Activated CD8-positive, alpha-beta memory T cell treated with anti-CD3 and anti-CD28 coated beads, Interleukin-2, amount 50 U/mL, for 48 hours (primary cell): ENCODE results near the gene ANKRD28.
"Not testable (repeated sequence)": the region's sequence is repeated elsewhere in the genome, so short reads cannot be mapped to it uniquely, and the experiment has no call there.

Experiments used
- DNase-seq: peaks from one replicate; pipeline ENCODE4 v3.0.0-alpha.2; 2020

Gene ANKRD28

DNA sequence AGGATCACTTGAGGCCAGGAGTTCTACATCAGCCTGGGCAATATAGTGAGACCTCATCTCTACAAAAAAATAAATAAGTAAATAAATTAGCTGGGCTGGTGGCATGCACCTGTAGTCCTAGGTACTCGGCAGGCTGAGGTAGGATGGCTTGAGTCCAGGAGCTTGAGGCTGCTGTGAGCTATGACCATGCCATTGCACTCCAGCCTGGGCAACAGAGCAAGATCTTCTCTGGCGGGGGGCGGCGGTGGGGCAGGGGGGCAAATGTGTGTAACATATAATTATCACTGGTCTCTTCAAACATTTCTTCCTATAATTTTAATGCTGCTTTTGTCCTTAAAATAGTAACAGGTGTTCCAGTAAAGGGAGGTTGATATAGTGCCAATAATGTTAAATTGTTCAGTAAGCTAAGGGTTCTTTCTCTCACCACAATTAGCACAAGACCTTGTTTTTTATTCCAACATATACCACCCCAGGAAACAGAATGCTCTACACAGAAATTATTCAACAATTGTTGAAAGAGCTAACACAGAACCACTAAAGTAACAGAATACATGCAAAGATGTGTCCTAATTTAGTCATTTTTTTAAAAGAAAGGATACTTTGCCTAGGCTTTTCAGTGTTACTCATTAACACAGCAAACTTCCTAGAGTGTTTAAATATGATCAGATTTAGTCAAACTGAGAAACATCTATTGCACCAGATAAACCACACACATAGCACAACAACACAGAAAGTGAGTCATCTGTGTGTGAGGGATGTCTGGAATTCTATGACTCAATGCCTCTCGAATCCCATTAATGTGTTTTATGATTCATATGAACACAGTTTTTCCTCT is 29.1 kb downstream of the ANKRD28 start:
- no peak for DNase-seq

DNA sequence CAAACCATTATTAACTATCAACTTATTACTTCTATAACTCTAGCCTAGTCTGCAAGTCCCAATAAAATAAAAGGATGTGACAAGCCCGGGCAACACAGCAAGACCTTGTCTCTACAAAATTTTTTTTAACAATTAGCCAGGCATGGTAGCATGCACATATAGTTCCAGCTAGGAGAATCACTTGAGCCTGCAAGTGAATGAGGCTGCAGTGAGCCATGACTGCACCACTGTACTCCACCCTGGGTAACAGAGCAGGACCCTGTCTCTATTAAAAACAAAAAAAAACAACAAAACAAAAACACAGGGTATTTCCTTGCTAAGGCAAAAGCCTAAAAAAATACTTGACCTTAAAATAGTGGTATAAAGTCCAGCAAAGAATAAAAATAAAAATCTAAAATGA is 31.4 kb downstream of the ANKRD28 start:
- no peak for DNase-seq

DNA sequence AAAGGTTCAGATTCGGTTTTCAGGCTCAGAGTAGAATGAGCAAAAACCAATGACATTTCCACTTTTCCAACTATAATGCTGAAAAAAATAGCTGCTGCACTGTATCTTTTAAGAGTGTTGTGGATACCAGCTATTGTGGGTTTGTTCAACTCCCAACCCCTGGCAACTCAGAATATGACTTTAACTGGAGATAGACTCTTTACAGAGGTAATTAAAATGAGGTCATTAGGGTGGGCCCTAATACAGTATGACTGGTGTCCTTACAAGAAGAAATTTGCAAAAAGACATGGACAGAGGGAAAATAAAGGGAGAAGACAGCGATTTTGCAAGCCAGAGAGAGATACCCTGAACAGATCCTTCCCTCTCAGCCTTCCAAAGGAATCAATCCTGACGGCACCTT is 39.5 kb downstream of the ANKRD28 start:
- DNase-seq: no peak

DNA sequence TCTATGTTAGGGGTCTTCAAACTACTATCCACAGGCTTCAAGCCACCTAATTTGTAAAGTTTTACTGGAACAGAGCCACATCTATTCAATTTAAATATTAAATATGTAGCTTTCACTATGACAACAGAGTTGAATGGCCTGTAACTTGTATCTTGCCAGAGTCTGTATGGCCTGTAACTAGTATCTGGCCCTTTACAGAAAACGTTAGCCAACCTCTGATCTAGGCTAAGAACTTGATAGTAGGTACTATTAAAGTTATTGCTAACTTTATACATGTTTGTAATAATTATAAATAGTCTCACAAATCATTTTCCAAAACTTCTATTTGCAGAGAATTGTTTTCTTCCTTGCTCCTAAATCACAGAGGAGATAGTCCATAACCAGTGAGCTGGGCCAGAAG is 40.0 kb downstream of the ANKRD28 start:
- no peak for DNase-seq

DNA sequence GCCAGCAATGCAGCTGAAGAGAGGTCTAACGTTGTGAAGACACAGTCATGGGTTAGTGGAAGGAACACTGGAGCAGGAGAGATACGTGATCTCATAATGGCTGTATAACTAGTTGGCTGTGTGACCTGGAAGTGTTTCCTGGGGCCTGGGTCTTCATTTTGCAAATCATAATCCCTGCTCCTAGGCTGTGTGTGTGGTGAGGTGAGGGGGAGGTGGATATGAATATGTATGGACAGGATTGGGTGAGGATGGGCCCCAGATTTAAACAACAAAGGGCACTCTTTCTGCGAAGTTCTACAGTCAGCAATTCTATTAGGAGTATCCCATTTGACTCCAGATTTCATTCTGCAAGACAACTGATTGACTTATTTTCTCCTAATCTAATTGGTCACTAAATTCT is 41.3 kb downstream of the ANKRD28 start:
- no peak for DNase-seq

DNA sequence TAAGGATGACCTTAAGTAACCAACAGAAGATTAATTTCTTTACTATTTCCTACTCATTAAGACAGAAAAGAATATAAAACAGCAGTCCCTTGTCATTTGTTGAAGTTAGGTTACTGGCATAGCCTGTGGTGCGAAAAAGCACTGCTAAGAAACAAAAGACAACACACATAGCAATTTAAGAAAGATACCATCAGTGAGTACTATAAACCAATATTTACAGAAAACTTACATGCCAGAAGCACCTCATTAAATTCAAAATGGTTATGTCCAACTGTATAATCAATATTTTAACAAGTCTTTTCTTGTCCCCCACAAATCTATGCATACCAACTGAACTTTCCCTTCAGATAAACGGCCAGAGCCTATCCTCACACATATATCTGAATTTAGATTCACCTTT is 42.0 kb downstream of the ANKRD28 start:
- no peak for DNase-seq

DNA sequence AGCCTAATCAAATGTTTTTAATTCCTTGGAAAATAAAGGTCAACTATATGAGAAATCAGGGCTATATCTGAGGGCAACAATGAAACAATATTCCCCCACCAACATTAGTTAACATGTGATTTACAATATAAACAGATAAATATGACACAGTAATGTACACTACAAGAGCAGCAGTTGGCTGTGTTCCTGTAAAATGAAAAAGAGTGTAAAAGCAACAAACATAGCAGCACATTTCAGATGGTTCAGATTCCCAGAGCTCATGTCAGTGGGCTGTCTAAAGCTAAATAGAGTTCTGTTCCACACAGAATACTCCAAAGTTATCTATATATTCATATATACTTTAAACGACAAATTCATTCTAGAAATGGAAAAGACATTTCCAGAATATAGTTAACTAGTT is 42.6 kb downstream of the ANKRD28 start:
- no peak for DNase-seq

DNA sequence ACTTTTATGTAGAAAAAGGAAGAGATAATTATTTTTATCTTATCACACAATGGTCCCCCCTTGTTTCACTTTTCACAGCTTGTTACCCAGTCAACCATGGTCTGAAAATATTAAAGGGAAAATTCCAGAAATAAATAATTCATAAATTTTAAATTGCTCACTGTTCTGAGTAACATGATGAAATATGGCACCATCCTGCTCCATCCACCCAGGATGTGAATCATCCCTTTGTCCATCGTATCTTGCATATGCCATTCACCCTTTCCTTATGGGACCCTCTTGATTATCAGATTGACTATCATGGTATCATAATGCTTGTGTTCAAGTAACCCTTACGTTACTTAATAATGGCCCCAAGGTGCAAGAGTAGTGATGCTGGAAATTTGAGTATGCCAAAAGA is 43.7 kb downstream of the ANKRD28 start:
- DNase-seq: no peak

DNA sequence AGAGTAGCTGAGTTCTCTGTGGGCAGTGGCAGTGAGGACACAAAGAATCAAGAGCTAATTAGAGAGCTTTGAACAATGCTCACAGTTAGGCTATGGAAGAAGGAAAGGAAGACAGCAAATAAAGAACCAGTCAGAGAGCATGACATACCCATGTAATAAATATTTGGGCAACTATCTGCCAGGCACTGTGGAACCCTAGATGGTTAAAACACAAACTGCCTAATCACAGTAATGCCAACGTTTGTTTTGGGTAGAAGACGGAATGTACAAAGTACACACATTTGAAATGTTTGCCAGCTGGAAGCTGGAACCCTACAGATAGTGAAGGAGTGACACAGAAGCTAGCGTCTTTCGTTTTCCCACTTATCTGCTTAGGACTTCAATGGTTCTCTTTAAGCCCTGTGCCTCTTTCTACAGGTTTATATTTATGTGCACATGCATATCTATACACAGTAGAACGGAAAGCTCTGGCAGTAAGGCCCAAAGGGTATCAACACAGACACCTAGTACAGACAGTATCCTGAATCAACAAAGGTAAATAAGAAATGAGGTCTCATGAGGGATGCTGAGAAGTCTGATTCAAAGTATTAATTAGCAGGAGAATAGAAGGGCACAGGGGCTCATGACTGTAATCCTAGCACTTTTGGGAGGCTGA is 44.6 kb downstream of the ANKRD28 start:
- DNase-seq: no peak

DNA sequence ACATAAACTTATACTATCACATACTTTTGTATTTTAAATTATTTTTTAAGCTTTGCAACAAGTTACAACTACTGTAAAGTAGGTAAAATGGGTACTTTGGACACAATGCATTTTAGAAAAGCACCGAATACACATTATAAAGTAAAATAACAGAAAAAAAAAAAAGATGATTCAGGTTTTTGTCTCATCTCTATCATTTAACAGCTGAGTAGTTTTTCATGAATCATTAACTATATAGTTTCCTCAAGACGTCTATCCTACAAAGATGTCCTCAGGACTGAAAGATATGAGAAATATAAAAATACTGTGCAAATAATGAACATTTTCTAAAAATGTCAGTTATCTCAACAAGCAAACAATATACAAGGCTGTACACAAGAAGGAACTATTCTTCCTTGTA is 46.9 kb downstream of the ANKRD28 start:
- no peak for DNase-seq

DNA sequence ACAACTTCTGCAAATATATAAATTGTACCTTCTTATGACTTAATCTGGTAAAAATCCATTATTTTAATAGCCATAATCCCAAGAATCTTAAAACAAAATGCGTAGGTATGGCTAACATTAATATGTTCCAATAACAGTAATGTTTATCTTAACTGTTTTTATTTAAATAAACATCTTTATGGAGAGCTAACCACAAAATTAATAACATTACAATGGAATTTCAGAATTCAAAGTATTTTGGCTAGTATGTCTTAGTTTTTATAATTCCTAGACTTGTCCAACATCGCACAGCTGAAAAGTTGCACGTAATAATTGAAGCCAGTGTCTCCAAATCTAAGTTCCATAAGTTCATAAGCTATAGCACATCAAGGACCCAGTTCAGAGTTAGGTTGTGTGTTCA is 47.6 kb downstream of the ANKRD28 start:
- no peak for DNase-seq

DNA sequence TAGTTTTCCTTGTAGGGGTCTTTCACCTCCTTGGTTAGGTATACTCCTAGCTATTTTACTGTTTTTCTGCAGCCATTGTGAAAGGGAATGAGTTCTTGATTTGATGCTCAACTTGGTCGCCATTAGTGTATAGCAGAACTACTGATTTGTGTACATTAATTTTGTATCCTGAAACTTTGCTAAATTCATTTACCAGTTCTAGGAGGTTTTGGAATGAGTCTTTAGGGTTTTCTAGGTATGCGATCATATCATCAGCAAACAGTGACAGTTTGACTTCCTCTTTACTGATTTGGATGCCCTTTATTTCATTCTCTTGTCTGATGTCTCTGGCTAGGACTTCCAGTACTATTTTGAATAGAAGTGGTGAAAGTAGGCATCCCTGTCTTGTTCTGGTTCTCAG is 51.9 kb downstream of the ANKRD28 start:
- DNase-seq: not testable (repeated sequence)

DNA sequence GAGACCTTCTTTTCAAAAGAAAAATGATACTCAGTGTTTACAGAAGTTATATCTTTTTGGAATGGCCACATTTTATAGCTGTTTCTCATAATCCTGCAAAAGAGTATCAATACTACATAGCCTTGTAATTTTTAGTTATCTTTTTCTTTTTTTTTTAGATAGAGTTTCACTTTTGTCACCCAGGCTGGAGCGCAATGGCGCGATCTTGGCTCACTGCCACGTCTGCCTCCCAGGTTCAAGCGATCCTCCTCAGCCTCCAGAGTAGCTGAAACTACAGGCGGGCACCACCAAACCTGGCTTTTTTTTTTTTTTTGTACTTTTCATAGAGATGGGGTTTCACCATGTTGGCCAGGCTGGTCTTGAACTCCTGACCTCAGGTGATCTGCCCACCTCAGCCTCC is 53.6 kb downstream of the ANKRD28 start:
- no peak for DNase-seq

DNA sequence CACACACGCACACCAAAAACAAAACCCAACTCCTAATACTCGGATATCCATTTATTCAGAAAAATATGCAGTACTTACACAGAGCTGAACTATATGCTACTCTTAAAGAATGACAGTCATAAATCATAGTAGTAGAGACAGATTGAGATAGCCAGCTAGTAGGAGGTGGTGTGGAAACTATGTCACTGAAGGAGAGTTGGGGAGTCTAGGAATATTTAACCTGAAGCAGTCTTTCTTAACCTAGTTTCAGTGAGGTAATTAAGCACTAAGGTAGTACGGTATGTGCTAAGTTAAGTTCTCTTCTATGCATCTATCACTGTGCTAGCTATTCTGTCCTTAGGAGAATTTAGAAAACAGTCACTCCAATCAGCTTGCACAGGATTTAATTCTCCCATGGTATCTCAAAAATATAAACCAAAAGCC is 54.2 kb downstream of the ANKRD28 start:
- DNase-seq: no peak

DNA sequence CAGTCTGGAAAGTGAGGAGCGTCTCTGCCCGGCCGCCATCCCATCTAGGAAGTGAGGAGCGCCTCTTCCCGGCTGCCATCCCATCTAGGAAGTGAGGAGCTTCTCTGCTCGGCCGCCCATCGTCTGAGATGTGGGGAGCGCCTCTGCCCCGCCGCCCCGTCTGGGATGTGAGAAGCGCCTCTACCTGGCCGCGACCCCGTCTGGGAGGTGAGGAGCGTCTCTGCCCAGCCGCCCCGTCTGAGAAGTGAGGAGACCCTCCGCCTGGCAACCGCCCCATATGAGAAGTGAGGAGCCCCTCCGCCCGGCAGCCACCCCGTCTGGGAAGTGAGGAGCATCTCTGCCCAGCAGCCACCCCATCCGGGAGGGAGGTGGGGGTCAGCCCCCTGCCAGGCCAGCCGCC is 55.5 kb downstream of the ANKRD28 start:
- not testable (repeated sequence) for DNase-seq

DNA sequence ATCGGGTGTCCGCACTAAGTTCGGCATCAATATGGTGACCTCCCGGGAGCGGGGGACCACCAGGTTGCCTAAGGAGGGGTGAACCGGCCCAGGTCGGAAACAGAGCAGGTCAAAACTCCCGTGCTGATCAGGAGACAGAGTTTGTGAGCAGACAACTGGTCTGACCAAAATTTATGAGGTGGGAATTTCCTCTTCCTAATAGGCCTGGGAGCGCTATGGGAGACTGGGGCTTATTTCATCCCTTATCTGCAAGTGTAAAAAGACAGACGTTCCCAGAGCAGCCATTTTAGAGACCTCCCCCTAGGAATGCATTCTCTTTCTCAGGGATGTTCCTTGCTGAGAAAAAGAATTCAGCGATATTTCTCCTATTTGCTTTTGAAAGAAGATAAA is 59.2 kb downstream of the ANKRD28 start:
- not testable (repeated sequence) for DNase-seq

DNA sequence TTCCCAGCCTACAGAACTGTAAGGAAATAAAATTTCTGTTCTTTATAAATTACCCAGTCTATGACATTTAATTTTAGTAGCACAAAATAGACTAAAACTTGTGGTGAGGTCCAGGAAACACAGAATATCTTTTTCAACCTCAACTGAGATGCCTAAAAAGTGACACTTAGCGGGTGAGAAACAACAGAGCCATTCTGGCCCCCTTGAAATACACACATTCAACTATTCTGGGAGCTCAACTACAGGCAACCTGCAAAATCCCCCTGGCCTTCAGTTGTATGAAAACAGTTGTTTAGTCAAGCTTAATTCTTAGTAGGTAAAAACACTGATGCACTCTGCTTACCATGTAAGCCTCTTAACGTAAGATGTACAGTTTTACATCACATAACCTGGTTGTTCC is 66.8 kb downstream of the ANKRD28 start:
- no peak for DNase-seq

DNA sequence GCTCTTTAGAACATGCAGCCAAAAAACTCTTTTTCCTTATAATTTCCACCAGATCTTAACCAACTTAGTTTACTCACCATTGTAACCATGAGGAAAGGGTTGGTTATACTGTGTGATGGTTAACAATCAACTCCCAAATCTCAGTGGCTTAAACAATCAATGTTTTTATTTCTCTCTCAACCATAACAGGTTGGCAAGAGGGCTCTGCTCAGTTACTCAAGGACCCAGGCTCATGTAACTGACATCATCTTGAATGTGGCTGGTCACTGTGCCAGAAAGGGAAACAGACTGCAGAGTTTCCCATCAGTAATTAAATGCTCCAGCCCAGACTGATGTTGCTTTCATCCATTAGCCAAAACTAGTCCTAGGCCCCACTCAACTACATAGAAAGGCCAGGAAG is 69.0 kb downstream of the ANKRD28 start:
- DNase-seq: no peak

DNA sequence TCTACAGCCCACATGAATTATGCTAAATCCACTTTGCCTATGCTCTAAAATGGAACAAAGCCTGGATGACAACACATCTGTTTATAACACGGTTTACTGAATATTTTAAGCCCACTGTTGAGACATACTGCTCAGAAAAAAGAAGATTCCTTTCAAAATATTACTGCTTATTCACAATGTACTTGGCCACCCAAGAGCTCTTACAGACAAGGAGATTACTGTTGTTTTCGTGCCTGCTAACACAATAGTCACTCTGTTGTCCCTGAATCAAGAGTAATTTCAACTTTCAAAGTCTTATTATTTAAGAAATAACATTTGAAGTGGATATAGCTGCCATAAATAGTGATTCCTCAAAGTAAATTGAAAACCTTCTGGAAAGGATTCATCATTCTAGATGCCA is 70.9 kb downstream of the ANKRD28 start:
- DNase-seq: no peak

DNA sequence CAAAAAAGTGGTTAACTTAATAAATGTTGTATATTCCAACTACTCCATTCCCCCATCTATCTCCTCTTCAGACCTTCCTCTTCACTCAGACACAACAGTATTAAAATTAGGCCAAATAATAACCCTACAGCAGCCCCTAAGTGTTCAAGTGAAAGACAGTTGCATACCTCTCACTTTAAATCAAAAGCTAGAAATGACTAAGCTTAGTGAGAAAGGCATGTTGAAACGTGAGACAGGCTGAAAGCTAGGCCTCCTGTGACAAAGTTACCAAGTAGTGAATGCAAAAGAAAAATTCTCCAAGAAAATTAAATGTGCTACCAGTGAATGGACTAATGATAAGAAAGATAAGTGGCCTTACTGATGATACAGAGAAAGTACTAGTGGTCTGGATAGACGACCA is 71.7 kb downstream of the ANKRD28 start:
- no peak for DNase-seq

DNA sequence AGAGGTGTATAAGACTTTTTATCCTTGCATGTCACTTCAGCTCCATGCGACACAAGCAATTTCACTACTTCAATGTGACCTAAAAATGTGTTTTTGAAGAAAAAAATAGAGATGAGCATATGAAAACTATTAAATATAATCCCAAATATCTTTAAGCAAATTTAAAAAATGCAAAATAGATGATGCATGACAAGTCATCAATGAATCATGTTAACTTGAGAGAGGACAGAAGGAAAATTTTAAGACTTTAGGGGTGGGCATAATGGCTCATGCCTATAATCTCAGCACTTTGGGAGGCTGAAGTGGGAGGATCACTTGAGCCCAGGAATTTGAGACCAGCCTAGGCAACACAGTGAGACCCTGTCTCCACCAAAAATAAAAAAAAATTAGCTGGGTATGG is 73.3 kb downstream of the ANKRD28 start:
- DNase-seq: no peak

DNA sequence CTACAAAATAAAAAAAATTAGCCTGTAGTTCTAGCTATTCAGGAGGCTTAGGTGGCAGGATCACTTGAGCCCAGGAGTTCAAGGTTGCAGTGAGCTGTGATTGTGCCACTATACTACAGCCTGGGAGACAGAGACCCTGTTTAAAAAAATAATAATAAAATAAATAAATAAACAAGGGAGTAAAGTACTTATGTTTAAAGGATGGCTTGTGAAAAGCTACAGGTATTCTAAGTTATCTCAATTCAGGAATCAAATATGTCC is 74.2 kb downstream of the ANKRD28 start:
- DNase-seq: no peak

DNA sequence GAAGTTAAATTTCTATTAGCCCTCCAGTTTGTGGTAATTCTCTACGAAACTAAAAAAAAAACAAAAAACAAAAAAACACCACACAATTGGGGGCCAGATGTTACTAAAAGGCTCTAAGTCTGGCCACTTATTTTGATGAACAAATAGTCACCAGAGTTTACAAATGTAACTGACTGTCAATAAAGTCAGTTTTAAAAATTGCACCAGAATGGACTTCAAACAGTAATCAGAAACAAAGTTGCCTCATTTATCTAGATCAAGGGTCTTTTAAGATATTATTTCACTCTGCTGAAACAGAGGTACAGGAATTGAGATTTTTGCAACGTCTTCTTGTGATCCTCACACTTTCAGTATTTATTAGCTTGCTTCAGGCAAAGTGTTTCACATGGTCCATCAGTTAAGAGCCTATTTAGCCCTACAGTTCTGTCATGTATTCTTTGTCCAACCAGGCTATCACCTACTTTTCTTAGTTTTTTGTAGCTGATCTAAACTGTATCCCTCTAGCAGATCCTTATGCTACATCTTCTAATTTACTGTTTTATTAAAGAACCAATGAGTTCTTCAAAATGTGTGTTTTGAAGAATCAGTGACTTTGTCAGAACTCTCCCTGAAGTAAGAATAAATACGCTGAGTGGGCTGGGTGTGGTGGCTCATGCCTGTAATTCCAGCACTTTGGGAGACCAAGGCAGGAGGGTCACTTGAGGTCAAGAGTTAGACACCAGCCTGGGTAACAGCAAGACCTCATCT is 74.7 kb downstream of the ANKRD28 start:
- no peak for DNase-seq

DNA sequence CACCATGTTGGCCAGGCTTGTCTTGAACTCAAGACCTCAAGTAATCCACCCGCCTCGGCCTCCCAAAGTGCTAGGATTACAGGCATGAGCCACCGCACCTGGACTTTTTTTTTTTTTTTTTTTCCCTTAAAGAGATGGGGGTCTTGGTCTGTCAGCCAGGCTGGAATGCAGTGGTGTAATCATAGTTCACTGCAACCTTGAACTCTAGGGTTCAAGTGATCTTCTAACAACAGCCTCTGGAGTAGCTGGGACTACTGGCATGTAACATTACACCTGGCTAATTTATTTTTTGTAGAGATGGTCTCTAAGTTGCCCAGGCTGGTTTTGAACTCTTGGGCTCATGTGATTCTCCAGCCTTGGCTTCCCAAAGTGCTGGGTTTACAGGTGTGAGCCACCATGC is 81.6 kb downstream of the ANKRD28 start:
- DNase-seq: no peak
